NCI-H2196 (cell line): ENCODE measurements around the gene PHF21A.
"Not testable (repeated sequence)": the region's sequence is repeated elsewhere in the genome, so short reads cannot be mapped to it uniquely, and the experiment has no call there.

Source experiments
- DNase-seq: peaks from one replicate; lab custom pipeline; 2025; ENCODE audit not compliant: unreplicated experiment; lab: John Stamatoyannopoulos, UW

PHF21A gene

DNA sequence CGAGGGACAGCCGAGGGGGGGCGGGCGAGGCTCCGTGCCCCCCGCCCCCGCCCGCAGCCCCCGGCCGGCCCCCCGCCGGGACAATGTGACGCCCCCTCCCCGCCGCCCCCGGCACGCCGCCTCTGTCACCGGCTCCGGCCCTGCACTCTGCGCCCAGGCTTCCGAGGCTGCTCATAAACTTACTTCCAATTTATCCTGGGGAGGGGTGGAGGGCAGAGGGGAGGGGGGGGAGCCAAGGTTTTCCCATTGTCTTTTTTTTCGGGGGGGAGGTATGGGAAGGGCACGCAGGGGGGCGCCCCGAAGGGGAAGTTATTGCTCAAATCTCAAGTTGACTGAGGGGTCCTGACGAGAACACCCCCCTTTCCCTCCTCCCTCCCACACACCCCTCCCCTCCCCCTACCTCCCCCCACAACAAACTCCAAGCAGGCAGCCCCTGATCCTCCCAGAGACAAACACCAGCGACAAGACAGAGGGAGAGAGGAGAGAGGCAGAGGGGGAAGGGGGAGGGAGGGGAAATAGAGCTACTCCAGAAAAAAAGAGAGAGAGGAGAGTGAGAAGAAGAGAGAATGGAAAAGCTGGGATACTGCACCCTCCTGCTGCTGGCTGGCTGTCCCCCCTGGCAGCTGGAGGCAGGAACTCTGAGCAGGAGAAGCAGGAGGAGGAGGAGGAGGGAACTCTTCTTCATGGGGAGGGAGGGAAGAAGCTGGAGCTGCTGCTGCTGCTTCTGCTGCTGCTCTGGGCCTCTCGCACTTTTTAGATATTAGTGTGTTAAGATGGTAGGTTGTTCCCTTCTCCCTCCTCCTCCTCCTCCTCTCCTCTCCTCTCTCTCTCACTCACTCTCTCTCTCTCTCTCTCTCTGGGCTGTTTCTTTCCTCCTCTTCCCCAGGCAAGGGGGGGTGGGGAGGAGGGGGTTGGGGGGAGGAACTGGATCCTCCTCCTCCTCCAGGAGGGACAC is 631 bp downstream of the PHF21A start:
- DNase-seq, result peak; percentile 54

- no peak for DNase-seq
Observed at GRCh38 chr11:46119352-46120216, 1.7 kb downstream of the PHF21A start.

GRCh38 chr11:46118702-46119351 is 2.4 kb downstream of the PHF21A start:
- no peak for DNase-seq

DNA sequence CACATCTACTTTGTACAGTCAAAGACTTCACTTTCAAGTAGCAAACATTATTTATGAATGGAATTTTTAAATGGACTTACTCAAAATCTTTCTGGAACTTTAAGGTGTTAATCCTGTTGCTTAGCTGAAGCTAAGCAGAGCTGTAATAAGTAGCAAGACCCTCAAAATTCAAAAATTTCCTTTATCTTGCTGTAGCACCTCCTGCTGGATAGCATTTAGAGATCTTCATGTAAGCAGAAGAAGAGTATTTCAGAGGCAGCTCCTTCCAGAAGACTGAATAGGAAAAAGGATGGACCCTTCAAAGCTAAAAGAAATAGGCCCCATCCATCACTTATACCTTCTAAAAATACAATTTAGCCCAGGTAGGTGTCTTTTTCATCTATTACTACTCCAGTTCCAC is 3.4 kb downstream of the PHF21A start:
- no peak for DNase-seq

GRCh38 chr11:46116712-46117037 is 4.6 kb downstream of the PHF21A start:
- DNase-seq, result not testable (repeated sequence)

DNA sequence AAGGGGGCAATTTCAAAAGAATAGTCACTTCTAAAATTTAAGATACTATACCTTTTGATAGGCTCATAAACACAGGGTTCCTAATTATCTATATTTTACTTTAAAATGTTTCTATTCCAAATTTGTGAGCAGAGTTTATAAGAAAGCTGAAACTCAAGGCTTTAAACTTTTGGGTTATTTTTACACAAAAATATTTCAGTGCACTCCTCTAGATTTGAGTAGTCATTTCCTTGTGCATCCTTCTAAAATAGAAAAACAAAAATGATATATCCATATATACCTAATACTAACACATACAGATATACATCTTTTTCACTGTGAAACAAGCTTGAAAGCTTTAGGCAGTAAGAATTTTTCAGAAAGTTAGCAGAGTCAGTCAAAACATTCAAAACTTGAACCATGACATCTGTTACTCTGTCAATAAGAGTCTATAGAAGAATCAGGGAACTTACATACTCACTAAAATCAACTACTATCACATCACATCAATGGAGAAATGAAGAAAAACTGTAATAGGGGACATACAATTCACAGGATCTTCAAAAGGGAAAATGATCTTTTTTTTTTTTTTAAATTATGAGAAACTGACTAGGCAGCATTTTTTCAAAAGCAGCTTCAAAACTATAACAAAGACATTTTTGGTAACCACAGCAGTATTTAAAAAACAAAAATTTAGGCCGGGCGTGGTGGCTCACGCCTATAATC is 5.1 kb downstream of the PHF21A start:
- DNase-seq, result no peak

DNA sequence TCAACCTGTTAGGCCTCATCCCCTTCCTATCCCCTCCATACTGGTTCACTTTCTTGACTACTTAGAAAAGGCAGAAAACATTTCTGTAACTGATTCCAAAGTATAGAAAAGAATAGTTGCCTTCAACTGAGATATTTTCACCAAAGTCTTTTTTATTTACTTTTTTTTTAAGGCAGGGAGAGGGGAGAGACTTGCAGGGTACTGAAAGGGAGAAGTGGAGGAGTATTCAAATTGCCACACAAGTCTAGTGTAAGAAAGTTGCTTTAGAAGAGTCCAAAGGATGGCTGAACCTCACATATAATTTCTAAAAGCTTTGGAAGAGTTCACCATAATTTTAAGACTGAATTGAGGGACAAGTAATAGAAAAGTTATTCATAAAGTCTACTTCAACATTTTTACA is 6.3 kb downstream of the PHF21A start:
- no peak for DNase-seq

DNA sequence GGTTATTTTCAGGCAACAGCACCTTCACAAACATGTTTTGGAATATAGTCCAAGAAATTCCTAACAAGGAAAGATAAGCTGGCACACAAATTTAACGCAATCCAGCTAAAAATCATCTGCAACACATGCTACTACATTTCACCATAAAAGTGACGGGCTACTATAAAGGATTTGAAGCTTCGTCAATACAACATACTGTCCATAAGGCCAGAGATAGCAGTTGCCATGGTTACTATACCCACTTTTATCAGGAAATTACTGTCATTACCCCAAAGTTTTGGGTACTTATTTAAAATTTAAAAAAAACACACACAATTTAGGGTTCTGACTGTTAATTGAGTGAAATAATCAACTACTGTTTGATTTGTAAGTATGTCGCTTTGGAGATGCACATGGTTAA is 6.9 kb downstream of the PHF21A start:
- DNase-seq, result no peak

GRCh38 chr11:46112961-46113607 is 8.2 kb downstream of the PHF21A start:
- DNase-seq, result peak; percentile 61

DNA sequence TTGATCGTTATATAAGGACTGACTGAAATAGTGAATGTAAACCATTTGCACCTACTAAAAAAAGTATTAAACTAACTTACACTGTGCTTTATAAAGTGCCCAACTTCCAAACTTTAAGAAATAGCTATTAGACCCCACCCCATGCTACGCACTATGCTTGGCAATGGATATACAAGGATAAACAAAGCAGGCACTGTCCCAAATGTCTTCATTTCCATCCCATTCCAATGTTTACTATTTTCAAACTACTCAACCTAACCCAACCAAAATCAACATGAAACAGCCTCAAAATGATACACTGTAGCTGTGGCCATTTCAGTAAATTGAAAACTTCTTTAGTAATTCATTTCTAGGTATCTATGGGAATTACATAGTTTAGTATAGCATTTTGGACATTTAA is 12.5 kb downstream of the PHF21A start:
- no peak for DNase-seq

DNA sequence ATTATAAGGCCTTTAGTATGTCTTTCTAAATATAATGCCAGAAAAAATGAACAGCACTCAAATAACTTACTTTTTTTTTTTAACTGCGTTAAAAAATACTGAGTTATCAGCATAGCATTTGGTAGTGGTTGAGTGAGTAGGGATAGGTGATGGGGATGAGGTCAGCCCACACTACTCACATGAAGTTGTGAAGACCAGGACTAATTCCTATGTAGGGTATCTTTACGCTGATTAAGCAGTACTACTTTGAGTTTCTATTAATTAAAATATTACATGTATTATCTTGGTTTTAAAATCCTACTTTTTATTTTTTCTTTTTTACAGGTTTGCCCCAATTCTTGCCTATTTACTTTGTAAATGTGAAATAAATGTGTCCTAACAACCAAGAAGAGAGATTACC is 13.5 kb downstream of the PHF21A start:
- DNase-seq, result no peak

- DNase-seq, result no peak
Observed at GRCh38 chr11:46107408-46107718, 13.9 kb downstream of the PHF21A start.

DNA sequence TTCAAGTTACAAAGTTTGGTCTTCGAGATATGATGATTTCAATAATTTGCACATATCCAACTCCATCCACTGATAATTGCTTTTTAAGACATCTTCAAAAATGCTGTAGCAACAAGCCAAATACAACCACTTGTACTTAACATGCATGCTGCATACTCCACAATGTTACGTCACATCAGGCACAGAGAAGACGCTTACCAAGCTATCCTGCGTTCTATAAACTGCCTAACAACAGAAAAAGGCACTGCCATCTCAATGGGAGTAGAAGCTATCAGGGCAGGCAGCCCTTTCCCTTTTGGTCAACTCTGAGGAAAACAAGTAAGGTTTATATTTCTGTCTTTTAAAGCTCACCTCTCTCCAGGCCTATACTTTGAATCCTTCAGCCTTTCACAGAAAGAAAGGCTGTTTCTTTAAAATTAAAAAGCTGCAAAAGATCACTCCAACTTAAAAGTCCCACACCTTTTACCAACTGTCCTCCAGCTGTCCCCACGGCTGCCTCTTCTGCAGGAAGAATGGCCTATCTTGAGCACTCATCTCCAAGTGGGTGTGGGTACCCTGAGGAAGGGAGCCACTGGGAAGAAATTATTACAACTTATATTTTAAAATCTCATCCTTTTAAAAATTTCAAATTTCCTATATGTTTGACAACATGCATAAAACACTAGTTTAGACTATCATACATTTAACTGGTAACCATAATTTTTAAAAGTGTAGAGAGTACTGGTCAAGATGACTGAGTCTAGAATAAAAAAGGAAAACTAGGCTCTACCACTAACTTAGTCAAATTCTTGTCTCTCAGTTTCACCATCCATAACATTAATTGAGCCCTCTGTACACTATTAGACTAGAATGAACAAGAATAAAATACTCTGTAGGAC is 14.5 kb downstream of the PHF21A start:
- DNase-seq, result no peak

- DNase-seq, result no peak
Observed at GRCh38 chr11:46105926-46106325, 15.3 kb downstream of the PHF21A start.

GRCh38 chr11:46105134-46105628 is 16.1 kb downstream of the PHF21A start:
- no peak for DNase-seq

DNA sequence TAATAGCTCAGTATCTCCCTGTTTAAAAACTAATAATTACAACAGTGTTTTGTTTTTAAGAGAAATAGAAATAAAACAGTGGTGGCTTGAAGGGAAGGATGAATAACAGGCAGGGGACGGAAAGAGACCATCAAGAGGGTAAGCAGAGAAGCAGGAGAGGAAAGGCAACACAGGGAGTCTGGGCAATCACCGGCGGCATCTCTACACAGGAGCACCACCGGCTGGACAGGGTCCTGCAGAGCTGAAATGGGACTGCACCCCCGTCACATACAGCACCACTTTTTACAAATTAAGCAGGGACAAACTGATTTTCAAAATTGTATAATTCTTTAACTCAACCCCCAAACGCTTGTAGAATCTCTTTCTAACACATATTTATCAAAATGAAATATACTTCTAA is 18.4 kb downstream of the PHF21A start:
- no peak for DNase-seq

DNA sequence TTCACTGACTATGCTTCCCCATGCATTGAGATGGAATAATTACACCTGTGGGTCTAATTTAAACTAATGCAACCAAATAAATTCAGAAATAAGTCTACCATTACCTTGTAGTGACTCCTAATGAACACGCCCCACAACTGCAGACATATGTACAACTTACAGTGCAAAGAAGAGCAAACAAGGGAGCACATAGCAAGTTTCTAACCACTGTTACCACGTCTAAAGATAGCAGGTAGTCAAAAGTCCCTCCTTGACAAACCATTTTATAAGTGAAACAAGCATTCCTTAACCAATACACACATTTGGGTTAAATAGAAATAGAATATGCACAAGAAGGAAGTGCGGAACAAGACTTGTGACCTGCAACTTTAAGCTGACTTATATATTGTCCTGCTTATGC is 20.6 kb downstream of the PHF21A start:
- no peak for DNase-seq

- DNase-seq, result no peak
Observed at GRCh38 chr11:46099963-46100316, 21.3 kb downstream of the PHF21A start.

- no peak for DNase-seq
Observed at GRCh38 chr11:46090375-46090774, 30.9 kb downstream of the PHF21A start.

DNA sequence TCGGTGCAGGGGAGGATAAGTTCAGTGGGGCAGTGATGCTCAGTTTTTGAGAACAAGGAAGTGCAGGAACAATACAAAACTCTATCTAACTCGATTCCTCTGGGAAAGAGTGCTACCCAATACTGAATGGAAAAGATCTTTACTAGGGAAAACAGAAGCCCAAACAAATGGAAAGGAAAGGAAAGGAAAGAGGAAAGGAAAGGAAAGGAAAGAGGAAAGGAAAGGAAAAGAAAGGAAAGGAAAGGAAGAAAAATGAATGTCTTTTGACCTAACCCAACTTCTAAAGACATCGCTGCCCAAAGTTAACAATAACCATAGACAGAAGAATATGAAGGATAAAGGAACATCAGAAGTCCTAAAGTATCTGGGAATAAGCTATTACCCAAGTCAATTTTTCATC is 41.6 kb downstream of the PHF21A start:
- DNase-seq, result no peak
